Neural cell (in vitro differentiated cells): ENCODE results near the gene ABCC5. TPM values are rescaled to one million over a fixed set of nuclear protein-coding genes. Genes with fewer than 3 reads are reported as not detected.

Experiments used
- H2AFZ ChIP-seq: fragments of 200-600, 300-800 bp; sonication (generic), shearing (Covaris generic); 2 replicates; pipeline ENCODE4 v1.6.0; 2014; ENCODE audit warnings: low read depth, mild to moderate bottlenecking, antibody characterized with exemption, low read length, moderate library complexity
- H3F3A ChIP-seq: fragments of 200-600 bp; shearing (Covaris generic); 2 replicates; pipeline ENCODE4 v1.6.1; 2016; ENCODE audit warnings: mild to moderate bottlenecking, moderate library complexity, mixed read lengths, antibody characterized with exemption, low read length; ENCODE audit not compliant: insufficient read depth, poor library complexity, severe bottlenecking
- H3K27ac ChIP-seq: fragments of 200-600, 300-800 bp; sonication (generic), shearing (Covaris generic); 2 replicates; pipeline ENCODE4 v1.5.1; 2014; ENCODE audit warnings: mild to moderate bottlenecking, low read length, moderate library complexity
- H3K27me3 ChIP-seq: fragments of 300-800, 200-600 bp; sonication (generic), shearing (Covaris generic); 2 replicates; pipeline ENCODE4 v1.6.0; 2014; ENCODE audit warnings: mild to moderate bottlenecking, low read depth, low read length, moderate library complexity; ENCODE audit not compliant: insufficient read depth
- H3K36me3 ChIP-seq: fragments of 300-800, 200-600 bp; sonication (generic), shearing (Covaris generic); 2 replicates; pipeline ENCODE4 v1.5.1; 2014; ENCODE audit warnings: mild to moderate bottlenecking, antibody characterized with exemption, low read length, moderate library complexity; ENCODE audit not compliant: insufficient read depth
- H3K4me2 ChIP-seq: fragments of 300-800, 200-600 bp; sonication (generic), shearing (Covaris generic); 2 replicates; pipeline ENCODE4 v1.6.0; 2014; ENCODE audit warnings: mild to moderate bottlenecking, low read length
- H3K4me3 ChIP-seq: fragments of 300-800, 200-600 bp; sonication (generic), shearing (Covaris generic); 2 replicates; pipeline ENCODE4 v1.5.1; 2014; ENCODE audit warnings: mild to moderate bottlenecking, low read length, moderate library complexity
- H3K79me2 ChIP-seq: fragments of 200-600 bp; shearing (Covaris generic); replicated peaks from 2 replicates; pipeline ENCODE4 v1.6.0; 2014; ENCODE audit warnings: mild to moderate bottlenecking, low read length, moderate library complexity; ENCODE audit not compliant: insufficient read depth
- H3K9ac ChIP-seq: fragments of 300-800, 200-600 bp; sonication (generic), shearing (Covaris generic); 2 replicates; pipeline ENCODE4 v1.6.1; 2016; ENCODE audit warnings: mild to moderate bottlenecking, low read length, mixed read lengths
- H3K9me2 ChIP-seq: fragments of 200-600 bp; shearing (Covaris generic); 2 replicates; pipeline ENCODE4 v1.6.1; 2016; ENCODE audit warnings: mild to moderate bottlenecking, low read length, mixed read lengths; ENCODE audit not compliant: insufficient read depth
- H3K9me3 ChIP-seq: fragments of 200-600, 300-800 bp; sonication (generic), shearing (Covaris generic); 2 replicates; pipeline ENCODE4 v1.6.1; 2016; ENCODE audit warnings: mild to moderate bottlenecking, mixed run types, low read length, moderate library complexity, mixed read lengths
- H4K20me1 ChIP-seq: fragments of 200-600 bp; shearing (Covaris generic); 2 replicates; pipeline ENCODE4 v1.6.1; 2016; ENCODE audit warnings: mild to moderate bottlenecking, mixed run types; ENCODE audit not compliant: insufficient read depth
- CTCF ChIP-seq: fragments of 450-650 bp; IDR thresholded peaks from 2 replicates; pipeline ENCODE4 v1.5.1; 2014; ENCODE audit warnings: antibody characterized with exemption, mild to moderate bottlenecking, moderate library complexity; ENCODE audit not compliant: poor library complexity, severe bottlenecking
- EP300 ChIP-seq: fragments of 450-650 bp; conservative IDR thresholded peaks from 2 replicates; pipeline ENCODE4 v1.6.1; 2014; ENCODE audit warnings: antibody characterized with exemption, mild to moderate bottlenecking, moderate library complexity; ENCODE audit not compliant: poor library complexity, severe bottlenecking
- EZH2 ChIP-seq: fragments of 200-600, 300-800 bp; shearing (Covaris generic), sonication (generic); IDR thresholded peaks from 2 replicates; pipeline ENCODE4 v1.6.1; 2014; ENCODE audit warnings: antibody characterized with exemption, low read length, borderline replicate concordance, mild to moderate bottlenecking; ENCODE audit not compliant: insufficient read depth, poor library complexity, severe bottlenecking
- MXI1 ChIP-seq: fragments of 450-650 bp; conservative IDR thresholded peaks from 2 replicates; pipeline ENCODE4 v1.6.1; 2014; ENCODE audit warnings: antibody characterized with exemption, mild to moderate bottlenecking; ENCODE audit not compliant: poor library complexity, severe bottlenecking
- POLR2AphosphoS5 ChIP-seq: IDR thresholded peaks from 2 replicates; pipeline ENCODE4 v1.6.1; 2012
- RAD21 ChIP-seq: fragments of 450-650 bp; conservative IDR thresholded peaks from 2 replicates; pipeline ENCODE4 v1.6.1; 2014; ENCODE audit warnings: antibody characterized with exemption, mild to moderate bottlenecking, moderate library complexity
- REST ChIP-seq: IDR thresholded peaks from 2 replicates; pipeline ENCODE4 v1.6.1; 2012; ENCODE audit warnings: borderline replicate concordance
- SMC3 ChIP-seq: fragments of 450-650 bp; conservative IDR thresholded peaks from 2 replicates; pipeline ENCODE4 v1.6.1; 2014; ENCODE audit warnings: antibody characterized with exemption, mild to moderate bottlenecking, moderate library complexity; ENCODE audit not compliant: poor library complexity
- TAF1 ChIP-seq: IDR thresholded peaks from 2 replicates; pipeline ENCODE4 v1.6.1; 2012; ENCODE audit warnings: low read depth
- polyA plus RNA-seq: library from polyadenylated mRNA; depleted of rRNA; stranded (reverse); fragments of >200 nt; gene quantifications from 2 replicates; pipeline ENCODE4 v1.2.3, GENCODE V29; 2014

Gene ABCC5
- polyA plus RNA-seq, 1 donor from 2014 or later: 227 TPM

GRCh38 chr3:184052767-184053166 is 35.1 kb upstream of the ABCC5 start, which contains the start of gene HTR3C:
TSS of gene HTR3C (plus strand) at chr3:184053047. CDS start at chr3:184053081, 34 bp downstream.
- no peak for TF ChIP-seq RAD21
- no peak for TF ChIP-seq POLR2AphosphoS5
- no peak for TF ChIP-seq CTCF
- TF ChIP-seq SMC3: no peak
- TF ChIP-seq REST: no peak
- no peak for TF ChIP-seq EP300
- TF ChIP-seq TAF1: no peak
- no peak for TF ChIP-seq MXI1
- no peak for TF ChIP-seq EZH2
- no peaks in the 10 kb centered on the region for H3K36me3 ChIP-seq
- H3K9me3 ChIP-seq: no peaks in the 10 kb centered on the region
- H3K27me3 ChIP-seq: no peaks in the 10 kb centered on the region
- no peak within 1 kb of the TSS for H3K27ac ChIP-seq
- H3K9ac ChIP-seq: no peak within 1 kb of the TSS
- no peak within 1 kb of the TSS for H3K4me3 ChIP-seq
- H3F3A ChIP-seq: no peaks in the 10 kb centered on the region
- H3K9me2 ChIP-seq: no peaks in the 10 kb centered on the region
- no peak within 1 kb of the TSS for H2AFZ ChIP-seq
- no peaks in the 10 kb centered on the region for H4K20me1 ChIP-seq
- H3K4me2 ChIP-seq: no peak within 1 kb of the TSS
- H3K79me2 ChIP-seq: no peaks in the 10 kb centered on the region

- Histone ChIP-seq H3K4me3 (no peak overlapping the region), H3K79me2 (no peaks in the 10 kb centered on the region), H3K4me2 (no peak overlapping the region), H2AFZ (no peak overlapping the region), H3K9me2 (no peaks in the 10 kb centered on the region), H3K27ac (no peak overlapping the region), H3K36me3 (no peaks in the 10 kb centered on the region), H4K20me1 (no peaks in the 10 kb centered on the region), H3K9me3 (no peaks in the 10 kb centered on the region), H3F3A (no peaks in the 10 kb centered on the region), H3K9ac (no peak overlapping the region), H3K27me3 (no peaks in the 10 kb centered on the region)
- no peak for TF ChIP-seq EP300
- no peak for TF ChIP-seq REST
- no peak for TF ChIP-seq MXI1
- TF ChIP-seq EZH2: no peak
- no peak for TF ChIP-seq POLR2AphosphoS5
- no peak for TF ChIP-seq RAD21
- no peak for TF ChIP-seq TAF1
Measured at GRCh38 chr3:184050217-184050847, 32.6 kb upstream of the ABCC5 start.
